Effector memory CD8-positive, alpha-beta T cell (primary cell): ENCODE data around the gene HIPK2.

Source experiments
- ATAC-seq: fragments of 150-1000 bp; cut with Tn5 transposase; replicated peaks from 2 replicates; pipeline ENCODE4 v1.10.0; 2021; ENCODE audit warnings: mild to moderate bottlenecking, moderate library complexity
- DNase-seq, 3 experiments: peaks; one replicate each; pipeline ENCODE4 v3.0.0; 2021
- H3K27ac Mint-ChIP-seq, 2 donors: one replicate each; pipeline ENCODE4 v1.8.0; 2022; ENCODE audit warnings: mild to moderate bottlenecking in 2 of 2, mixed read lengths in 2 of 2, moderate library complexity in 2 of 2
- H3K27me3 Mint-ChIP-seq, 2 donors: one replicate each; pipeline ENCODE4 v1.8.0; 2022; ENCODE audit warnings: mixed read lengths in 2 of 2
- H3K36me3 Mint-ChIP-seq: one replicate; pipeline ENCODE4 v1.8.0; 2022; ENCODE audit warnings: mild to moderate bottlenecking, moderate library complexity, mixed read lengths; ENCODE audit not compliant: insufficient read depth
- H3K4me1 Mint-ChIP-seq, 2 donors: one replicate each; pipeline ENCODE4 v1.8.0; 2022; ENCODE audit warnings: low read depth in 2 of 2, mixed read lengths in 2 of 2
- H3K4me3 Mint-ChIP-seq, 2 donors: one replicate each; pipeline ENCODE4 v1.8.0; 2022; ENCODE audit warnings: mild to moderate bottlenecking in 2 of 2, mixed read lengths in 2 of 2, moderate library complexity in 2 of 2
- H3K9me3 Mint-ChIP-seq, 2 donors: one replicate each; pipeline ENCODE4 v1.8.0; 2022; ENCODE audit warnings: mixed read lengths in 2 of 2

Gene HIPK2

DNA sequence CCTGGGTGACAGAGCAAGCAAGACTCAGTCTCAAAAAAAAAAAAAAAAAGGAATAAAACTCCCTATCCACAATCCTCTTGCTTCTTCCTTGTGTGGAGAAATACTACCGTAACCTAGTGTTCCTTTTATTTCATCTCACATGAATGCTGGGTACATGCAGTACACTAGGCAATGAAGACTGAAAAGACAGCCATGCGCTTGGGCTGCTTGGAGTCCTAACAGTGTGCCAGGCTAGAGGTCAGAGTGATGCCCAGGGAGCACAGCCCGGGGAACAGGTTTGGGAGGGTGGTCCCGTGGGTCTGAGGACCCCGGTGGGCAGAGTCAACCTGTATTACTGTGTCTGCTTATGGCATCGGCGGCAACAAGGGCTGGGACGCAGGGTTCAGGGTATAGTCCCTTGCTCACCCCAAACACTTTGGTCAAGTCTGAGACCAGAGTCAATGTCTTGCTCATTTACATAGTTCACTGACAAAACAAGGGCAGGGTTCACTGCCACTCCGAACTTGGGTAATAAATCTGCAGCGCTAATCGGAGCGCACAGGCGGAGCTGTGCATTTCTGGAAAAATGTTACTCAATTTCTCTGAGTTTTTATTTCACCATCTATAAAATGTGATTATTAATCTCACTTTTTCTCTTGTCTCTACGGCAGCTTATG is 136.3 kb downstream of the HIPK2 start:
- no peaks in the 10 kb centered on the region for H3K9me3 Mint-ChIP-seq
- ATAC-seq (no peak), DNase-seq (no peak)
- no peak overlapping the region for H3K4me3 Mint-ChIP-seq
- H3K27ac Mint-ChIP-seq: no peak overlapping the region
- H3K36me3 Mint-ChIP-seq: peaks cover 2% of the 10 kb centered on the region
- H3K27me3 Mint-ChIP-seq: no peaks in the 10 kb centered on the region
- H3K4me1 Mint-ChIP-seq: peaks cover 10 to 27% of the 10 kb centered on the region in 2 donors

DNA sequence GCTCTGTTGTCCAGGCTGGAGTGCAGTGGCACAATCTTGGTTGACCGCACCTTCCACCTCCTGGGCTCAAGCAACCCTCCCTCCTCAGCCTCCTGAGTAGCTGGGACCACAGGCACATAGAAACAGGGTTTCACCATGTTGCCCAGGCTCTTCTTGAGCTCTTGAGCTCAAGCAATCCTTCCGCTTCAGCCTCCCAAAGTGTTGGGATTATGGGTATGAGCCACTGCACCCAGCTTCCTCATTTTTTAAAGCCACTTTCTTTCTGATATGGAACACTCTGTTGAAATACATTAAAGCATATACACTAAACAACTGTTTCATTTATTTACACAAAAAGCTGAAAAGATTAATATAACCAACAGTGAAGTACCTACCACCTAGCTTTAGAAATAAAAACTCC is 137.1 kb downstream of the HIPK2 start:
- no peaks in the 10 kb centered on the region for H3K27me3 Mint-ChIP-seq
- no peak for DNase-seq
- H3K36me3 Mint-ChIP-seq: peaks cover 2% of the 10 kb centered on the region
- no peak overlapping the region for H3K4me3 Mint-ChIP-seq
- H3K4me1 Mint-ChIP-seq: peaks cover 14 to 31% of the 10 kb centered on the region in 2 donors
- H3K9me3 Mint-ChIP-seq: no peaks in the 10 kb centered on the region
- H3K27ac Mint-ChIP-seq: no peak overlapping the region
- no peak for ATAC-seq

DNA sequence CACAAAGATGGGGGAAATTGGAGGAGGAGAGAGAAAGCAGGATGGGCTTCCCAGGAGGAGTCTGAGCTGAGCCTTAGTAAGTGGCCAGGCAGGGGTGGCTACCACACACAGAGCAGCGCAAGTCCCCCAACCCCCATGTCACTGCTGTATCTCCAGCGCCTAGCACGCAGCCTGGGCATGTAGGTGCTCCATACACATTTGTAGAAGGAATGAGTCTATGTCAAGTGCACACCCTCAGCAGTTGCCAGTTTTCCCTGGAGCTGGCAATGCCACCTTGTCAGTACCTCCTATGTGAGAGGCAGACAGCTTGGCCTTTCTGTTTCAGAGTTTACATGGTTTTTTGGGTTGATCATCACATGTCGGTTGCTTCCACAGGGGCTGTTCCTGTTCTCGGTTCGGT is 138.2 kb downstream of the HIPK2 start:
- Mint-ChIP-seq H3K9me3 (no peaks in the 10 kb centered on the region), H3K27me3 (no peaks in the 10 kb centered on the region), H3K27ac (no peak overlapping the region), H3K4me3 (no peak overlapping the region), H3K36me3 (peaks cover 2% of the 10 kb centered on the region), H3K4me1 (peaks cover 15 to 36% of the 10 kb centered on the region in 2 donors)
- ATAC-seq (no peak), DNase-seq (no peak)

DNA sequence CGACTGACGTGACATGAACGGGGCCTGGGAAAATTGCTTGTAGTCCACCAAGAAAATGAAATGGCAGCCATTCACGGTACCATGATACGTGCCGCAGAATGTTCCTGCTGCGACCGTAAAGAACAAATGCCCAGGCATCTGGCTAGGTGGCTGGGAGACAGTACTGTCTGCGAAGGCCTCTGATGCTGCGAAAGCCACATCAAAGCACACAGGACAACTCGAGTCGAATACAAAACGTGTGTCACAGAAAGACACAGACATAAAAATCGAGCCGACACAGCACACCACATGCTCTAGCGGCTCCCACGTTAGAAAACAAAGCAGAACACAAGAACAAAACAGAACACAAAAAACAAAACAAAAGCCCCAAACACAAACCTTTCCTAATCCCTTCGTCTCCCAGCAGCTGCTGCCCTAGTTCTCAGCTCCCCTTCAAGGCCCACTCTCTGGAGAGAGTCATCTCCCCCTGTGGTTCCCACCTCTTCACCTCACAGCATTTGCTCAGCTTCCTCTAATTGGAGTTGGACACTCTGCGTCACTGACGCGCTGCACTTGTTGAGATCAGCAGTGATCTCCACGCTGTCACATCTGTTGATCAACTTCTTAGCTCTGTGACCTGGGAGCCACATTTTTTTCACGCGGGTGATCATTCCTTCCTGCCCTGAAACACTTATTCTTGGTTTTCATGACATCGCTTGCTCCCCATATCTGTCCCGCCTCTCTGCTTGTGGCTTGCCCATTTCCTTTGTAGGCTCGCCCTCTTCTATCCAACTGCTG is 142.1 kb downstream of the HIPK2 start:
- peaks cover 15 to 31% of the 10 kb centered on the region in 2 donors for H3K4me1 Mint-ChIP-seq
- H3K27me3 Mint-ChIP-seq: no peaks in the 10 kb centered on the region
- peak; percentile 5 to 30 (median 16) for DNase-seq
- H3K9me3 Mint-ChIP-seq: no peaks in the 10 kb centered on the region
- H3K4me3 Mint-ChIP-seq: peak overlapping the region in 1 of 2 donors; percentile 10
- peak overlapping the region; percentile 47 to 73 for H3K27ac Mint-ChIP-seq
- peak; percentile 90 for ATAC-seq
- peaks cover 7% of the 10 kb centered on the region for H3K36me3 Mint-ChIP-seq

DNA sequence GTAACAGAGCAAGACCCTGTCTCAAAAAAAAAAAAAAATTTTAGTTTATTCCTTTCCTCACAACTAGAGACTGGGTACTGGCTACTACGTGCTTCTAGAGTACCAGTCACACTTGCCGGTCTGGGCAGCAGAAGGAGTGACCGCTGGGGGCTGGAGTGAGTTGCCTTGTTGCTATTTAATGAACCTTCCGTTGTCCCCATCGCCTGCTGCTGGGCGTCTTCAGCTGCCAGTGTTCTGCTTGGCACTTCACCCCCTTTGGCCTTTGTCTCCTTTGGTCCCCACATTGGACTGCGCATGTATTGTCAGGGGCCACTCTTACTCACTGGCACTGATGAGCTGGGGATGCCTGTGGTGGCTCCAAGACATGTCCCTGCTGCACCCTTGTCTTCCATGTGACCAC is 143.7 kb downstream of the HIPK2 start:
- no peak for ATAC-seq
- peaks cover 17 to 38% of the 10 kb centered on the region in 2 donors for H3K4me1 Mint-ChIP-seq
- no peaks in the 10 kb centered on the region for H3K27me3 Mint-ChIP-seq
- H3K27ac Mint-ChIP-seq: no peak overlapping the region
- no peak for DNase-seq
- H3K36me3 Mint-ChIP-seq: peaks cover 11% of the 10 kb centered on the region
- no peak overlapping the region for H3K4me3 Mint-ChIP-seq
- H3K9me3 Mint-ChIP-seq: no peaks in the 10 kb centered on the region

DNA sequence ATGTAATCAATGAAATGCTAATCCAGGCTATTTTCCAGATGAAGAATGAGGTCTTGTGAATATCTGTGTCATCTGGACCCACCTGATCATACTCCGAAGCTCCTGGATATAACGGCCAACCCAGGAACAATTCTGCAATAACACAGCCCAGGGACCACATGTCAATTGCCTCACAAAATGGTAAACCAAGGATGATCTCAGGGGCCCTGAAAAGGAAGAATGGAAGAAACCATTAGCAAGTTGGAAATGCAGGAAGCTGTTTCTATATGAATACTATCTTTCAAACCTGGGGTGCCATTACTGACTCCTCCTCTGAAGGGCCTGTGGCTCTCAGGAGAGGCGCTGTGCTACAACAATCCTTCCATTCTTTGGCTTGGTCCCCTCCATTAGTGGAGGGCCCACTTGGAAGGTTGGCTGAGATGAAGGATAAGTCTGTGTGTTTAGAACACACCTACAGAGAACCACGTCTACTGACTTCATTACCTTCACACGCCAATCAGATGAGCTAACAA is 146.2 kb downstream of the HIPK2 start:
- H3K4me3 Mint-ChIP-seq: no peak overlapping the region
- H3K36me3 Mint-ChIP-seq: peaks cover 15% of the 10 kb centered on the region
- H3K27me3 Mint-ChIP-seq: no peaks in the 10 kb centered on the region
- DNase-seq (no peak), ATAC-seq (no peak)
- no peak overlapping the region for H3K27ac Mint-ChIP-seq
- no peaks in the 10 kb centered on the region for H3K9me3 Mint-ChIP-seq
- H3K4me1 Mint-ChIP-seq: peaks cover 31 to 41% of the 10 kb centered on the region in 2 donors

DNA sequence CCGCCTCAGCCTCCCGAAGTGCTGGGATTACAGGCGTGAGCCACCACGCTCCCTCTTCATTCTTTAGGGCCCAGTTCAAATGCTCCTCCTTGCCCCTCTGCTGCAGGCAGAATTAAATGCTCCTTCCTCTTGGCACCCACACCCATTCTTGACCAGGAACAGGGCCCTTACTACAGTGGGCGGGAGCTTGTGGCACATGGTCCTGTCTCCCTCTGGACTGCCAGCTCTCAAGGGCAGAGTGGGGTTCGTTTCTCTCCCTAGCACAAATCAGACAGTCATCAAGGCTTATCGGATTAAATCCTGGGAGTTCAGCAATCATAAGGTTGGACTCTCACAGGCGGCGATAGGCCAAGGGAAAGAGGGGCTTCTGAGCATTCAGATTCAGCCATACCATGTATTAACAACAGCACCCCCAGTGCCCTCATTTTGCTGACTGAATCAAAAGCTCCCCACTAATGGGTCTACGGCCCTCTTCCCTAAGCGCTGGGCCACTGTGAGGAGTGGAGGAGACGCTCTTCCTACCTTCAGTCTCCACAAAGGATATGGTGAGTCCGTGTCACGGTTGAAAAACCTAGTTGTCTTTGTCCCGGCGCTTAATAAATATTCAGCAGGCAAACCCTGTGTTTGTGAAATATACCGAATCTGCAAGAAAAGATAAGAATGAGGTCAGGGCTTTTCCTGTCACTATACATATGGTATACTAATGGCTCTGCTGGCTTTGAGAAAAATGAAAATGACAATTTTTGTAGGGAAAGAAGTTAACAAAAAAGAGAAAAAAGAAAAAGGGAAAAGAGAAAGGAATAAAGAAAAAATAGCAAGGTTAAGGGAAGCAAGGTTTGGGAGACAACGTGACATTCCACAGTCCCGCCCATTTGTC is 146.9 kb downstream of the HIPK2 start:
- Mint-ChIP-seq H3K4me1 (peaks cover 25 to 37% of the 10 kb centered on the region in 2 donors), H3K9me3 (no peaks in the 10 kb centered on the region), H3K4me3 (no peak overlapping the region), H3K27ac (peak overlapping the region in 1 of 2 donors; percentile 86), H3K27me3 (no peaks in the 10 kb centered on the region), H3K36me3 (peaks cover 15% of the 10 kb centered on the region)
- no peak for DNase-seq
- ATAC-seq: no peak

DNA sequence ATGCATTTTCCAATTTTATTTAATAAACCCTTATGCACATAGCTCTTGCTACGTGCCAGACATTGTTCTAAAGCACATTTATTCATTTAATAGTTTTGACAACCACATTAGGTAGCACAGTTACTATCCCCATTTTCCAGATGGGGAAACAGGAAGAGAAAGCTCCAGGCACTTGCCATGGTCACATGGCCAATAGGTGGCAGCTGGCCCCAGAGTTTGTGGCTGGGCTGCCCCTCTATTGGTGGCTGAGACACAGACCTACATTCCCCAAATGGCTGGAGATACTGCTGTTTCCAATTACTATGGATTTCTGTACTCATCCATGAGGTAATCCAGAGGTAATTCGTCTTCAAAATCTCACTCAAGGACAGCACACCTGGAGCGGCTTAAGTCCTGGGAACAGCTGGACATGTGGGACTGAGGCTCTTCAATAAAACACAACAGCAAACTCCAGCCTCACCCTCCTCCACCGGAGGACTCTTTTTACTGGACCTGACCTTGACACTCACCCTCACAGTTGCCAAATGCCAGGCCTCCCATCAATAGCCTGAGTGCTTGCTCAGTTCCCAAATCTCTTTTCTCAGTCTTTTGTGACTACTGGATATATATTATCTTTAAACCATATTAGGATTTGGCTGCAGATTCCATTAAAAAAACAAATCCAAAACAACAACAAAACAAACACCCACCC is 148.3 kb downstream of the HIPK2 start:
- Mint-ChIP-seq H3K4me3 (no peak overlapping the region), H3K36me3 (peaks cover 20% of the 10 kb centered on the region), H3K27me3 (no peaks in the 10 kb centered on the region), H3K27ac (peak overlapping the region in 1 of 2 donors; percentile 86), H3K4me1 (peaks cover 26 to 31% of the 10 kb centered on the region in 2 donors), H3K9me3 (no peaks in the 10 kb centered on the region)
- DNase-seq: no peak
- ATAC-seq: no peak

DNA sequence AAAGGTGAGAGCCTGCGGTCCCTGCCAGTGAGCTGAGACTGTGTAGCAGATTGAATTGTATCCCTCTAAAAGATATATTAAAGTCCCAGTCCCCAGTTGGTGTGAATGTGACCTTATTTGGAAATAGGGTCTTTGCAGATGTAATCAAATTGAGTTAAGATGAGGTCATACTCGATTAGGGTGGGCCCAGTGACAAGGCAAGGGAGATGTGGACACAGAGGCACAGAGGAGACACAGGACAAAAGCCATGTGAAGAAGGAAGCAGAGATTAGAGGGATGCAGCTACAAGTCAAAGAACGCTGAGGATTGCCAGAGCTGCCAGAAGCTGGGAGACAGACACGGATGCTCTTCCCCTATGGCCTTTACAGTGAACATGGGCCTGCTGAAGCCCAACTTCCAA is 150.0 kb downstream of the HIPK2 start:
- Mint-ChIP-seq H3K27ac (peak overlapping the region; percentile 33 to 57), H3K27me3 (no peaks in the 10 kb centered on the region), H3K4me3 (no peak overlapping the region), H3K4me1 (peaks cover 26 to 37% of the 10 kb centered on the region in 2 donors), H3K9me3 (no peaks in the 10 kb centered on the region), H3K36me3 (peaks cover 22% of the 10 kb centered on the region)
- DNase-seq (no peak), ATAC-seq (no peak)

DNA sequence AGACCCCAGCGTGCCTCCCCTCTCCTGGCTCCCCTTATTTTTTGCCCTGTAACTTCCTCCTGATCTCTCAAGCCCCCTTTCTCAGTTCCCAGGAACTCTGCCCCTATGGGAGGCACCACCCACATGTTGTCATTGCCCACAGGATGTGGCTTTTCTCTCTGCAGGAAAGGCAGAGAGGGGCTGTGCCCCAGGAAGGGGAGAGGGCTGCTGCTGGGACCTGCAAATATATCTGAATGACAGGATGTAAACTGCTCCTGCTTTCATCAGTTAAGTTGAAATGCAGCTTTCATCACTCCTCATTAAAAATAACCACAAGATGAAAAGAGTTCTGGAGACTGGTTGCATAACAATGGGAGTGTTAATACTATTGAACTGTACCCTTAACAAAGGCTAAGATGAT is 151.0 kb downstream of the HIPK2 start:
- no peaks in the 10 kb centered on the region for H3K27me3 Mint-ChIP-seq
- peak overlapping the region; percentile 33 to 57 for H3K27ac Mint-ChIP-seq
- peaks cover 26 to 37% of the 10 kb centered on the region in 2 donors for H3K4me1 Mint-ChIP-seq
- DNase-seq (no peak), ATAC-seq (peak; percentile 17)
- H3K4me3 Mint-ChIP-seq: peak overlapping the region; percentile 13 to 15
- peaks cover 19% of the 10 kb centered on the region for H3K36me3 Mint-ChIP-seq
- H3K9me3 Mint-ChIP-seq: no peaks in the 10 kb centered on the region

DNA sequence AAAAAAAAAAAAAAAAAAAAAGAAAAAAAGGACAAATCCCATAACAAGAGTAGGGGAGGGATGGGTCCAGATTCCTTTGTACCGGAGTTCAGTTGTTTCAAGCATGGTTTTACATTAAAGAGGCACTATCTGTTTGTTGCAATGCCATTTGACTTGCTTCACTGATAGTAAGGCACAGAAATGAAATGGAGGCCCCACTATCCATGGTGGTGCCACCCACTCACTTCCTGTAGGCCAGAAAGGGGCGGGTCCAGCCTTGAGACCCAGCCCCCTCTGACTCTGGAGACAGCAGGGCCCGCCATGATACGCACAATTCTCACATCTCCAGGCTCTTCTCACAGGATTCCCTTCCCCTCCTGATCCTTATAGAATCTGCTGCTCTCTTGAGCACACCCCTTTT is 154.3 kb downstream of the HIPK2 start:
- no peak for DNase-seq
- no peak overlapping the region for H3K27ac Mint-ChIP-seq

DNA sequence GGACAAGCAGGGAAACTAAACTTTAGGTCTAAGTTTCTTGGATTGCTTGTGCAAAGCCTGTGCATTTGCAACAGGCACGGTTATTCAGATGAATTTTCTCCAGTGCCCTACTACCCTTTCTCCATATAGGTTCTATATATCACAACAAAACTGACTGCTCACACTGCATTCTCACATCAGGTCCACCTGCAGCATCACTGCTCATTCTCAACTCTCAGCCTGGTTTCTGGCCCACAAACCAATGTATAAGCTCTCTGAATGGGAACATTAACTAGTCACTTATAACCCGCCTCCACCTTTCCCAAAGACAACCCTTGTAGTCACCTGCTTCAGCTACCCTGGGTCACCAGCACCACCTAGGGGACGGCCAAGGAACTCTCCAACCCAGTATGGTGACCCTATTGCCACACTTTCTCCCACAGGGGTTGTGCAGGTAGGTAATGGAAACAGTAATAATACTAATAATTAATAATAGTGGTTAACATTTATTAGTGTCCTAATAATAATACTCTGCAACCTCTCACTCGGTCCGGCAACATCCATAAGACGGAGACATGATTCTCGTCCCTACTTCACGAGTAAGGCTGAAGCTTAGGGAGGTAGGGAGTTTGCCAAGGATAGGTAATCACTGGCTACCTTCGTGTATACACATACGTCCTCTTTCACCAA is 157.0 kb downstream of the HIPK2 start:
- Mint-ChIP-seq H3K9me3 (no peaks in the 10 kb centered on the region), H3K27ac (no peak overlapping the region), H3K4me3 (no peak overlapping the region), H3K36me3 (peaks cover 14% of the 10 kb centered on the region), H3K4me1 (peaks cover 3 to 6% of the 10 kb centered on the region in 2 donors), H3K27me3 (no peaks in the 10 kb centered on the region)
- DNase-seq: peak; percentile 17 to 42 (median 17)
- ATAC-seq: peak; percentile 56

More for the DNA sequence above, 154.3 kb downstream of the HIPK2 start:
- H3K36me3 Mint-ChIP-seq: peaks cover 10% of the 10 kb centered on the region
- no peaks in the 10 kb centered on the region for H3K27me3 Mint-ChIP-seq
- H3K4me3 Mint-ChIP-seq: no peak overlapping the region
- H3K9me3 Mint-ChIP-seq: no peaks in the 10 kb centered on the region
- H3K4me1 Mint-ChIP-seq: peaks cover 22 to 24% of the 10 kb centered on the region in 2 donors
- ATAC-seq: no peak
